NCI-H128 (cell line): ENCODE results near the gene SSX7.
"Not testable (repeated sequence)": the region's sequence is repeated elsewhere in the genome, so short reads cannot be mapped to it uniquely, and the experiment has no call there.

Source experiments
- DNase-seq: peaks from one replicate; lab custom pipeline; 2025; ENCODE audit not compliant: unreplicated experiment; lab: John Stamatoyannopoulos, UW

Gene SSX7, protein sequence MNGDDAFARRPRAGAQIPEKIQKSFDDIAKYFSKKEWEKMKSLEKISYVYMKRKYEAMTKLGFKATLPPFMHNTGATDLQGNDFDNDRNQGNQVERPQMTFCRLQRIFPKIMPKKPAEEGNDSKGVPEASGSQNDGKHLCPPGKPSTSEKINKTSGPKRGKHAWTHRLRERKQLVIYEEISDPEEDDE

DNA sequence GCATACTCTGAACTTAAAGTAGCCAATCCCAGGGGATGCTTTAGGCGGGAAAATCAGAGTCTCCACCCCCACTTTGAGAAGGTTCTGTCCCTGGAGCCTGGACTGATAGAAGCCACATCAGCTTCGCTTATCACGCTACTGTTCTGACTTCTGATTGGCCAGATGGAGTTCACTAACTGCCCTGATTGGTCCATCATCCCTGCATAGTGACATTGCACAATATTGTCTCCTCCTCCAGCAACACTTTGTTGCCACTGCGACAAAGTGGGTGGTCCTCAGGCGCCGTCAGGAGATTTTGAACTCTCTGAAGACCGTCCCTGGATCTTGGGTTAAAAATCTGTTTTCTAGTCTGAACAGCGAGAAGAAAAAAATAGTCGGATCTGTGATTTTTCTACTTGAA, at the start of gene SSX7:
TSS of gene SSX7 (minus strand) at position 101 of the 400 bp plus-strand sequence. CDS start 1,428 bp downstream, outside the sequence.
- DNase-seq: not testable (repeated sequence)

DNA sequence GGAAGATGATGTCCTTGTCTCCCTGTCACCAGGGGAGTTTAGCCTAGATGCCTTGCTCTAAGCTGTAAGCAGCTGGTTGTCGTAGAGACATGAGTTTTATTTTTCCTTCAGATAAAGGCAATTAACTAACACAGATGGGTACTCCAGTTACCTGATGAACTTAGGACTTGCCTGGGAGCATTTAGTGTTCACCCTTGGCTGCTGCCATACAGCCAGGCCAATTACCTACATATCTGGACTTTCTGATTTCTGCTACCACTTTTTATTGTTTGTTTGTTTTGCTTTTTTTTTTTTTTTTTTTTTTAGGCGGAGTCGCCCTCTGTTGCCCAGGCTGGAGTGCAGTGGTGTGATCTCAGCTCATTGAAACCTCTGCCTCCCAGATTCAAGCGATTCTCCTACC, 37.3 kb upstream of the SSX7 start:
- DNase-seq: not testable (repeated sequence)

DNA sequence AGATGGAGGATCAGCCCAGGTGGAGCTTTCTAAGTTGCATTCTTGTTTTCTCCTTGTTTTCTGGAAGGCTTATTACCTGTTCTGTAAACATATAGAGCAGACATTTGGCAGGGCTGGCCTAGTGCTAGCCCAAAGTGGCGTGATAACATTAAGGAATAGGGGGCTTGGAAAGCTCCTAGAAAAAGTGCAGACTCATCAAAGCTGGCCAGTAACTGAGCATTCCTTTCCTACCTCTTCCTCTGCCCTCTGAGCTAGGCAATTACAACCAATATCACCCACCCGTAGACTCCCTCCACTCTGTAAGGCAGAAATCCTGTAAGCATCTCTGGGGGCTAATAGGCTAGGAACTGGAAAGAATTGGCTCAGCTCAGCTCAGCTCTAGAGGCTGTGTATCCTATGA, 7.5 kb upstream of the SSX7 start:
- not testable (repeated sequence) for DNase-seq

DNA sequence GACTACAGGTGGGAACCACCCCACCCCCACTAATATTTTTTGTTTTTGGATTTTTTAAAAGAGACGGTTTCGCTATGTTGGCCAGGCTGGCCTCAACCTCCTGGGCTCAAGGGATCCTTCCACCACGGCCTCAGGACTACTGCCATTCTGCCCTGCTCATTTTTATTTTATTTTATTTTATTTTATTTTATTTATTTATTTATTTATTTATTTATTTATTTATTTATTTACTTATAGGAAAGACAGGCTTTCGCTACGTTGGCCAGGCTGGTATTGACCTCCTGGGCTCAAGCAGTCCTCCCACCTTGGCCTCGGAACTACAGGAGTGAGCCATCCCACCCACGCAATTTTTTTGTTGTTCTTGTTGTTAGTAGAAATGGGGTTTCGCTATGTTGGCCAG, 775 bp upstream of the SSX7 start:
- not testable (repeated sequence) for DNase-seq

DNA sequence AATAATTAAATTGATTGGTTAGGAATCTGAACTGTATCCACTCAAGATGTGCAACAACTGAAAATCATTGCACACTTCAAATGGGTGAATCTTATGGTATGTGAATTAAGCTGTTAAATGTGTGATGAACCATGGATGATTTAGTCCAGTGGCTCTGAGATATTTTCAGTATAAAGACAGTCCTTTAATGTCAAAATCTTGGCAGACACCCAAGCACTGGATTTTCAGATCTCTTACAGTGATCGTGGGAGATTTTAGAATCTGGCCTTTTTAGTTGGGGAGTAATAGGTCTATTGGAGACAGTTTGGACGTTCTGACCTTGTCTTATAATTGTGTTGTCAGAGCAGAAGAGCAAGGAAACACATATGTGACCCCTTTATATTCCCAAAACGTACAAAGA, 4.0 kb downstream of the SSX7 start:
- not testable (repeated sequence) for DNase-seq

DNA sequence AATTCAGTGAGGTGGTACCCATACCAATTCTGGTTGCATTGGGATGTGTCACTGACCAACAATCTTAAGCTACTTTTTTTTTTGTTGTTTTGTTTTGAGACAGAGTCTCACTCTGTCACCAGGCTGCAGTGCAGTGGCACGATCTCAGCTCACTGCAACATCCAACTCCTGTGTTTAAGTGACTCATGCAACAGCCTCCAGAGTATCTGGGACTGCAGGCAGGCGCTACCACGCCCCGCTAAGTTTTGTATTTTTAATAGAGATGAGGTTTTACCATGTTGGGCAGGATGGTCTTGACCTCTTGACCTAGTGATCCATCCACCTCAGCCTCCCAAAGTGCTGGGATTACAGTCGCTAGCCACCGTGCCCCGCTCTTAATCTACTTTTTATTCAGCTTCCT, 5.7 kb downstream of the SSX7 start:
- DNase-seq: not testable (repeated sequence)

DNA sequence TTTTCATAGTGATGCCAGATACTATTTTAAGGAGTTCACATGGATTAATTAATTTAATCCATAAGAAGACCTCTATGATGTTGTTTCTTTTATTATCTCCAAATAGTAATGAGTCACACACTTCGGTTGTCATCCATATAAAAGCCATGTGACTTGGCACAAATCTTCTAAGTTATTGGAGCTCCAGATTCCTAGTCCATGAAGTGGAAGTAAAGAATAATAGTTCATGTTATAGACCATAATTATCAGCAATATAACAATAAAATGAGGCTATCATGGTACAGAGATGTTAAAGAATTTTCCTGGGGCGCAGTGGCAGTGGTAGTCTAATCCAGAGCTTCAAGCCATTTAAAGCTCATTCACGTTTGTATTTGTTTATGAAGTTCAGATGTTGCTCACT, 26.2 kb downstream of the SSX7 start:
- DNase-seq: not testable (repeated sequence)

DNA sequence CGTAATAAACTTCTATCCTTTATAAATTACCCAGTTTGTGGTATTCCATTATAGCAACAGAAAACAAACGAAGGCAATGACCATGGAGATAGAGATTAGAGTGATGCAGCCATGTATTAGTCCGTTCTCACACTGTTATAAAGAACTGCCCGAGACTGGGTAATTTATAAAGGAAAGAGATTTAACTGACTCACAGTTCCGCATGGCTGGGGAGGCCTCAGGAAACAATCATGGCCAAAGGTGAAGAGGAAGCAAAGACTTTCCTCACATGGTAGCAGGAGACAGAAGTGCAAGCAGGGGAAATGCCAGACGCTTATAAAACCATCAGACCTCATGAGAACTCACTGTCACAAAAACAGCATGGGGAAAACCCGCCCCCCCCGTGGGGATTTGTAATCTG, 34.0 kb downstream of the SSX7 start:
- not testable (repeated sequence) for DNase-seq

DNA sequence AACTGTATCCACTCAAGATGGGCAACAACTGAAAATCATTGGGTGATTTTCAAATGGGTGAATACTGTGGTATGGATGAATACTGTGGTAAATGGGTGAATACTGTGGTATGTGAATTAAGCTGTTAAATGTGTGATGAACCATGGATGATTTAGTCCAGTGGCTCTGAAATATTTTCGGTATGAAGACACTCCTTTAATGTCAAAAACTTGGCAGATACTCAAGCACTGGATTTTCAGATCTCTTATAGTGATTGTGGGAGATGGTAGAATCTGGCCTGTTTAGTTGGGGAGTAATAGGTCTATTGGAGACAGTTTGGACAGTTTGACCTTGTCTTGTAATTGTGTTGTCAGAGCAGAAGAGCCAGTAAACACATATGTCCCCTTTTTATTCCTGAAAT, 45.7 kb downstream of the SSX7 start:
- no peak for DNase-seq

DNA sequence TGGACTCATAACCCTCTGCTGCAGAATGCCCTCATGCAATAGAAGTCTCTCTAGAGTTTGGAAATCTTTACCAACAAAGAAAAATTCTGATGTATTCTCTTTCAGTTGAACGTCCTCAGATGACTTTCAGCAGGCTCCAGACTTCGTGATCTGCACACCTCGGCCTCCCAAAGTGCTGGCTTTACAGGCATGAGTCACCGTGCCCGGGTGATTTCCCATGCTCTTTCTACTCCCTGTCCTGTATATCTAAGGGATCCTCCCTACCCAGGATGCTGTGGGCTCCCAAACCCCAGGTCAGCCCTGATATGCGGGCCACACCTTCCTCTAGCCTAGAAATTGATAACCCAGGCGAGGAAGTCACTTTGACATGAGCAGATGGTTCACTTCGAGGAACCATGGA, 51.5 kb downstream of the SSX7 start:
- not testable (repeated sequence) for DNase-seq

DNA sequence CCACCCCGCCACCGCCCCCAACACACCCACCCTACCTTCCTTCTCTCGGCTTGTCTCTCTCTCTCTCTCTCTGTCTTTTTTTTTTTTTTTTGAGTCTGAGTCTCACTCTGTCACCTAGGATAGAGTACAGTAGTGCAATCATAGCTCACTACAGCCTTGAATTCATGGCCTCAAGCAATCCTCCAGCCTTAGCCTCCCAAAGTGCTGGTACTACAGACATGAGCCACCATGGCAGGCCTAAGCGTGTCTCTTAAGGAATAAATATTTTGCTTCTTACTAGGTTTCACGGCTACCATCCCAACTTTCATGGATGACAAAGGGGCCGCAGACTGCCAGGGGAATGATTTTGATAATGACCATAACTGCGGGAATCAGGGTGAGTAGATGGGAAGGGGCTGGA, 55.8 kb downstream of the SSX7 start:
- no peak for DNase-seq

DNA sequence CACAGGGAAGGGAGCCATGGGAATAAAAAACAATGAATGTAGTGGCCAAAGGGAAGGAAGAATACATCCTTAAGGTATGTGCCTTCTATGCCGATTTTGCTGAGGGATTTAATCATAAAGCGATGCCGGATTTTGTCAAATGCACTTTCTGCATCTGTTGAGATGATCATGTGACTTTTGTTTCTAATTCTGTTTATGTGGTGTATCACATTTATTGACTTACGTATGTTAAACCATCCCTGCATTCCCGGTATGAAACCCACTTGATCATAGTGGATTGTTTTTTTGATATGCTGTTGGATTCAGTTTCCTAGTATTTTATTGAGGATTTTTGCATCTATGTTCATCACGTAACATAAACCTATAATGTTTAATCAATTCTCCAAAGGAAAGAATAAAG, 60.0 kb downstream of the SSX7 start:
- no peak for DNase-seq
